A172 (cell line): ENCODE results near the gene DDX17. TPM values are rescaled to one million over a fixed set of nuclear protein-coding genes. Genes with fewer than 3 reads are reported as not detected.

Experiments used
- DNase-seq: peaks from one replicate; pipeline ENCODE4 v3.0.0-alpha.2; 2015; ENCODE audit warnings: low spot score
- total RNA-seq: library from RNA; depleted of rRNA; stranded (reverse); fragments of >200 nt; shearing (Covaris generic); gene quantifications from 2 replicates; pipeline ENCODE4 v1.2.3, GENCODE V29; 2014; rRNA removed

DDX17 gene
- total RNA-seq, 1 experiment from 2014 or later = 273 TPM

GRCh38 chr22:38448945-38449745 is 57.0 kb downstream of the DDX17 start:
- no peak for DNase-seq

GRCh38 chr22:38446018-38446601 is 60.0 kb downstream of the DDX17 start:
- no peak for DNase-seq

GRCh38 chr22:38444783-38445182 is 61.3 kb downstream of the DDX17 start:
- DNase-seq = no peak

- DNase-seq = no peak
Observed at GRCh38 chr22:38443628-38444521, 62.2 kb downstream of the DDX17 start.

GRCh38 chr22:38442967-38443627 is 63.0 kb downstream of the DDX17 start:
- DNase-seq = no peak

GRCh38 chr22:38441620-38442287 is 64.4 kb downstream of the DDX17 start:
- no peak for DNase-seq

GRCh38 chr22:38440747-38441350 is 65.3 kb downstream of the DDX17 start:
- DNase-seq = no peak

GRCh38 chr22:38437416-38437815 is 68.7 kb downstream of the DDX17 start:
- no peak for DNase-seq

- no peak for DNase-seq
Observed at GRCh38 chr22:38436629-38437395, 69.3 kb downstream of the DDX17 start.

- DNase-seq = no peak
Observed at GRCh38 chr22:38435965-38436364, 70.1 kb downstream of the DDX17 start.

- DNase-seq = no peak
Observed at GRCh38 chr22:38435010-38435409, 71.1 kb downstream of the DDX17 start.

GRCh38 chr22:38433871-38434270 is 72.2 kb downstream of the DDX17 start:
- DNase-seq = no peak

Other genes with a start within 250 kb of the DDX17 start
- gene TMEM184B, start 233.3 kb downstream of the DDX17 start, total RNA-seq = 21.5 and 33.8 TPM in 2 replicates
- gene CSNK1E, start 188.9 kb downstream of the DDX17 start, total RNA-seq = 61.3 and 67.5 TPM in 2 replicates
- gene KCNJ4, start 51.1 kb downstream of the DDX17 start, total RNA-seq = 0.31 TPM in 1 of 2 replicates, not detected in the other
- gene KDELR3, start 38.2 kb downstream of the DDX17 start, total RNA-seq = 18.4 and 24.4 TPM in 2 replicates
- gene DMC1, start 63.9 kb upstream of the DDX17 start, total RNA-seq = 0.10 and 0.28 TPM in 2 replicates
- gene FAM227A, start 150.1 kb upstream of the DDX17 start, total RNA-seq = 0.83 and 2.5 TPM in 2 replicates
- gene CBY1, start 150.3 kb upstream of the DDX17 start, total RNA-seq = 15.9 and 25.9 TPM in 2 replicates
- 58.0 and 67.7 TPM in 2 replicates for gene TOMM22, start 175.6 kb upstream of the DDX17 start, total RNA-seq
- gene JOSD1, start 194.6 kb upstream of the DDX17 start, total RNA-seq = 43.3 and 44.5 TPM in 2 replicates
- gene GTPBP1, start 199.6 kb upstream of the DDX17 start, total RNA-seq = 8.3 and 16.1 TPM in 2 replicates
- gene SUN2, start 249.7 kb upstream of the DDX17 start, total RNA-seq = 61.3 and 77.4 TPM in 2 replicates